HL-60 (cell line): ENCODE data around the gene PDE11A.
A peak's percentile ranks its signal among the peaks of the same experiment; 100 is the strongest.

Experiments
- DNase-seq, 2 experiments: peaks; one replicate each; pipeline ENCODE4 v3.0.0-alpha.2; 2010 to 2020; ENCODE audit warnings: low read depth in 1 of 2, low spot score in 1 of 2
- H3K27ac ChIP-seq: fragments of 250-450 bp; sonication (Bioruptor Pico); replicated peaks from 2 replicates; pipeline ENCODE4 v1.5.1; 2020; ENCODE audit warnings: mild to moderate bottlenecking, moderate library complexity
- H3K27me3 ChIP-seq: fragments of 250-450 bp; sonication (Bioruptor Pico); 2 replicates; pipeline ENCODE4 v1.5.1; 2021; ENCODE audit warnings: mild to moderate bottlenecking, moderate library complexity; ENCODE audit not compliant: insufficient read depth, poor library complexity, severe bottlenecking
- H3K4me3 ChIP-seq: replicated peaks from 2 replicates; pipeline ENCODE4 v1.5.1; 2011; ENCODE audit warnings: mild to moderate bottlenecking, control low read depth, low read length; ENCODE audit not compliant: insufficient read depth
- CTCF ChIP-seq: IDR thresholded peaks from one replicate; pipeline ENCODE4 v1.5.1; 2011; ENCODE audit warnings: low read length, control low read depth, inconsistent platforms; ENCODE audit not compliant: insufficient read depth
- GABPA ChIP-seq: IDR thresholded peaks from 2 replicates; pipeline ENCODE4 v1.6.1; 2012; ENCODE audit warnings: low read depth
- POLR2AphosphoS5 ChIP-seq: IDR thresholded peaks from 2 replicates; pipeline ENCODE4 v1.6.1; 2012; ENCODE audit warnings: low read depth
- REST ChIP-seq: IDR thresholded peaks from 2 replicates; pipeline ENCODE4 v1.6.1; 2012; ENCODE audit warnings: low read depth; ENCODE audit not compliant: insufficient replicate concordance
- SPI1 ChIP-seq: IDR thresholded peaks from 2 replicates; pipeline ENCODE4 v1.6.1; 2012; ENCODE audit warnings: low read depth, mild to moderate bottlenecking, borderline replicate concordance

Gene PDE11A

DNA sequence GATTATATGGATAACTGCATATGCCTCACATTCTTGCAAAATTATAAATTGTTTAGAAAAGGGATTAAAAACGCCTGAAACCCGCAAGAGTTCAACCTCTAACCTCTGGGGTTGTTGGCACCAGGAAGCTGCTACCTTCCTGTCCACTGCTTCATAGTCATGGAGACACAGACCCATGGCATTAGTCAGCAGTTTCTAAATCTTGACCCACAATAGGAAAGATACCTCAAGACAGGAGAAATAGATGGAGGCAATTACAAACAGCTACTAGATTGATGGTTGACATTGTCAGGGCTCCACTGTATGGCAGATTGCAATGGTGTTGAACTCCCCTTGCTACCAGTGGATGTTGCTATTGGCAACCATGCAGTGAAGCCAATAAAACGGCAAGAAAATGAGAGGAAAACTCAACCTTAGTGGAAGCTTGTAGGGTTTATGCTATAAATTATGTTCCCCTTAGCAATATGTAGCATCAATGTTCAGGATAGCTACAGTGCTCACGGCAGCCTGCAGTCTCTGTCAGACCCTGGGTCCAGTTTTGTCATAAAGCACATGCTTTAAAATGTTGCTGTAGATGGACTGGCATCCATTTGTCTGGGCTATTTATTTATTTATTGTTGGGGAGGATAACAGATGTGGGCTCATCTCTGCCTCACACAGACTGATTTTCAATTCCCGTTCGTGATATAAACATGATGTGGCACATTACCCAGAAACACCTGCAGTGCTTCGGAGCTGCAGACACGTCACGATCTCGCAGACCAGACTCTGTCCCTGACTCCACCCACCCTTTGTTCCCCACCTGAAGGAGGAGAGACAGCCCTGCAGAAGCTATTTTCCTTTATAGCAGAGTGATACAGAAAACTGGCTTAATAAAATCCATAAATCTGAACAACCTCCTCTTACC, 446.6 kb downstream of the PDE11A start:
- DNase-seq: no peak
- H3K27me3 ChIP-seq: no peaks in the 10 kb centered on the region
- no peak for TF ChIP-seq REST
- no peak for TF ChIP-seq SPI1
- TF ChIP-seq CTCF: no peak
- TF ChIP-seq GABPA: no peak
- TF ChIP-seq POLR2AphosphoS5: no peak
- H3K27ac ChIP-seq: no peak overlapping the region
- no peak overlapping the region for H3K4me3 ChIP-seq

DNA sequence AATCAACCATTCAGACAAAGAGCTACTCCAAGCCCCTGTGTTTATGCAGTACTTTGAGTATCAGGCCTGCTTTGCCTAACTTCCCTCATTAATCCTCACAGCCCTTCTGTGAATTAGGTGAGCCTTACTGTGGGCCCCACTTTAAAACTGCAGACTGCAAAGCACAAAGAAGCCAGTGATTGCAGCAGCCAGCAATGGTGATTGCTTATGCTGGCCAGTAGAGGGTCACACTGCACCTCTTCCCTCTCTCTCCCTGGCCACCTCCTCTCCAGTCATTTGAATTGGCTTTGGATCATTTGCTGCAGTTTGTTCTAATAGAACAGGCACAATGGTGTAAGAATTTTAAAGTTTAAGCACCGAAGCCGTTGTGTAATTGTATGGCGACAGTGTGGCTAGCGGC, 450.1 kb downstream of the PDE11A start:
- no peak for TF ChIP-seq CTCF
- no peak for DNase-seq
- H3K27ac ChIP-seq: no peak overlapping the region
- no peaks in the 10 kb centered on the region for H3K27me3 ChIP-seq
- H3K4me3 ChIP-seq: no peak overlapping the region

GRCh38 chr2:177619986-177620385, 452.6 kb downstream of the PDE11A start:
- no peak overlapping the region for H3K4me3 ChIP-seq
- TF ChIP-seq CTCF: no peak
- no peak for TF ChIP-seq SPI1
- no peak for TF ChIP-seq POLR2AphosphoS5
- no peak for DNase-seq
- no peaks in the 10 kb centered on the region for H3K27me3 ChIP-seq
- no peak overlapping the region for H3K27ac ChIP-seq

GRCh38 chr2:177619461-177619860, 453.1 kb downstream of the PDE11A start:
- TF ChIP-seq CTCF: no peak
- no peak for DNase-seq
- Histone ChIP-seq H3K27ac (no peak overlapping the region), H3K4me3 (peak overlapping the region; percentile 53; the same call in 1 of the 2 replicates), H3K27me3 (no peaks in the 10 kb centered on the region)
